ENCODE measurements around the gene CACNB2.
"Not testable (repeated sequence)": the region's sequence is repeated elsewhere in the genome, so short reads cannot be mapped to it uniquely, and the experiment has no call there.

The CACNB2 gene

GRCh38 chr10:18145652-18146051 is 5.4 kb downstream of the CACNB2 start:
- no peak for DNase-seq (ENCODE audit: low read depth in 2 of 2)

- no peak for DNase-seq (ENCODE audit: low read depth in 2 of 2)
Measured at GRCh38 chr10:18149196-18149800, 9.1 kb downstream of the CACNB2 start.

- no peak for DNase-seq (ENCODE audit: low read depth in 2 of 2)
Measured at GRCh38 chr10:18151356-18151890, 11.2 kb downstream of the CACNB2 start.

GRCh38 chr10:18153381-18153780 is 13.2 kb downstream of the CACNB2 start:
- not testable (repeated sequence) for DNase-seq (ENCODE audit: low read depth in 2 of 2)

- DNase-seq (ENCODE audit: low read depth in 2 of 2) = no peak
Measured at GRCh38 chr10:18155321-18155720, 15.1 kb downstream of the CACNB2 start.

- DNase-seq (ENCODE audit: low read depth in 2 of 2) = not testable (repeated sequence)
Measured at GRCh38 chr10:18156797-18157196, 16.6 kb downstream of the CACNB2 start.

- no peak for DNase-seq (ENCODE audit: low read depth in 2 of 2)
Measured at GRCh38 chr10:18157881-18158280, 17.7 kb downstream of the CACNB2 start.

- no peak for DNase-seq (ENCODE audit: low read depth in 2 of 2)
Measured at GRCh38 chr10:18158773-18159265, 18.6 kb downstream of the CACNB2 start.

- no peak for DNase-seq (ENCODE audit: low read depth in 2 of 2)
Measured at GRCh38 chr10:18159557-18159956, 19.3 kb downstream of the CACNB2 start.

GRCh38 chr10:18162021-18162627 is 21.9 kb downstream of the CACNB2 start:
- DNase-seq (ENCODE audit: low read depth in 2 of 2) = no peak

GRCh38 chr10:18164093-18164492 is 23.9 kb downstream of the CACNB2 start:
- no peak for DNase-seq (ENCODE audit: low read depth in 2 of 2)

- DNase-seq (ENCODE audit: low read depth in 2 of 2) = no peak
Measured at GRCh38 chr10:18164748-18165361, 24.6 kb downstream of the CACNB2 start.

- no peak for DNase-seq (ENCODE audit: low read depth in 2 of 2)
Measured at GRCh38 chr10:18178854-18179483, 38.7 kb downstream of the CACNB2 start.

GRCh38 chr10:18179891-18180290 is 39.7 kb downstream of the CACNB2 start:
- DNase-seq (ENCODE audit: low read depth in 2 of 2) = no peak

- not testable (repeated sequence) for DNase-seq (ENCODE audit: low read depth in 2 of 2)
Measured at GRCh38 chr10:18181382-18181781, 41.2 kb downstream of the CACNB2 start.

GRCh38 chr10:18185621-18186020 is 45.4 kb downstream of the CACNB2 start:
- DNase-seq (ENCODE audit: low read depth in 2 of 2) = no peak

GRCh38 chr10:18190840-18191239 is 50.6 kb downstream of the CACNB2 start:
- DNase-seq (ENCODE audit: low read depth in 2 of 2) = no peak

GRCh38 chr10:18194634-18195033 is 54.4 kb downstream of the CACNB2 start:
- no peak for DNase-seq (ENCODE audit: low read depth in 2 of 2)

GRCh38 chr10:18195060-18195799 is 55.0 kb downstream of the CACNB2 start:
- DNase-seq (ENCODE audit: low read depth in 2 of 2) = no peak

GRCh38 chr10:18196806-18197550 is 56.8 kb downstream of the CACNB2 start:
- no peak for DNase-seq (ENCODE audit: low read depth in 2 of 2)

GRCh38 chr10:18197706-18198105 is 57.5 kb downstream of the CACNB2 start:
- no peak for DNase-seq (ENCODE audit: low read depth in 2 of 2)
